Mesothelial cell of epicardium (in vitro differentiated cells): Measurements from ENCODE around the gene CORO6. TPM values are rescaled to one million over a fixed set of nuclear protein-coding genes. Genes with fewer than 3 reads are reported as not detected.

Experiments
- DNase-seq, 2 experiments: peaks; one replicate each; pipeline ENCODE4 v3.0.0; 2021; ENCODE audit warnings: low spot score in 2 of 2; ENCODE audit not compliant: unreplicated experiment in 2 of 2
- H3K27ac Mint-ChIP-seq: 2 replicates; pipeline ENCODE4 v1.8.0; 2021; ENCODE audit warnings: mixed read lengths
- H3K27me3 Mint-ChIP-seq: 2 replicates; pipeline ENCODE4 v1.8.0; 2021; ENCODE audit warnings: low read depth, mixed read lengths
- H3K36me3 Mint-ChIP-seq: 2 replicates; pipeline ENCODE4 v1.8.0; 2021; ENCODE audit warnings: mixed read lengths
- H3K4me1 Mint-ChIP-seq: 2 replicates; pipeline ENCODE4 v1.8.0; 2021; ENCODE audit warnings: mixed read lengths
- H3K4me3 Mint-ChIP-seq: 2 replicates; pipeline ENCODE4 v1.8.0; 2021; ENCODE audit warnings: mild to moderate bottlenecking, moderate library complexity, mixed read lengths
- H3K9me3 Mint-ChIP-seq: 2 replicates; pipeline ENCODE4 v1.8.0; 2021; ENCODE audit warnings: mixed read lengths
- CTCF ChIP-seq: fragments of 200-600 bp; sonication (generic); IDR thresholded peaks from one replicate; pipeline ENCODE4 v1.5.0; 2021; ENCODE audit warnings: antibody characterized with exemption; ENCODE audit not compliant: unreplicated experiment
- total RNA-seq: library from RNA; stranded (reverse); gene quantifications from 3 replicates; pipeline ENCODE4 v1.2.1, GENCODE V29; 2021

The CORO6 gene
- total RNA-seq, 1 donor from 2014 or later = 3.4 TPM

- H3K4me1 Mint-ChIP-seq = peaks cover 23% of the 10 kb centered on the region
- DNase-seq = peak in 1 of 2 experiments; percentile 49
- H3K9me3 Mint-ChIP-seq = no peaks in the 10 kb centered on the region
- H3K27me3 Mint-ChIP-seq = peaks cover 39% of the 10 kb centered on the region
- no peak for TF ChIP-seq CTCF
- peak overlapping the region; percentile 69 for H3K4me3 Mint-ChIP-seq
- peaks cover 1% of the 10 kb centered on the region for H3K36me3 Mint-ChIP-seq
- H3K27ac Mint-ChIP-seq = no peak overlapping the region
These were observed 56.9 kb downstream of the CORO6 start for GRCh38 chr17:29565643-29566472.

Other genes with a start within 250 kb of the CORO6 start
- gene TAOK1, start 232.5 kb downstream of the CORO6 start, total RNA-seq = 84.7 to 92.1 TPM (median 86.7 TPM) in 3 replicates
- 5.2 to 6.1 TPM (median 5.7 TPM) in 3 replicates for gene ABHD15, start 55.9 kb downstream of the CORO6 start, total RNA-seq
- gene TP53I13, start 54.2 kb downstream of the CORO6 start, total RNA-seq = 29.9 to 31.2 TPM (median 30.2 TPM) in 3 replicates
- 99.0 to 110 TPM (median 108 TPM) in 3 replicates for gene GIT1, start 33.3 kb downstream of the CORO6 start, total RNA-seq
- 51.7 to 52.7 TPM (median 52.6 TPM) in 3 replicates for gene ANKRD13B, start 29.8 kb downstream of the CORO6 start, total RNA-seq